Measurements from ENCODE around the gene MYL11.
"Not testable (repeated sequence)": the region's sequence is repeated elsewhere in the genome, so short reads cannot be mapped to it uniquely, and the experiment has no call there.

MYL11 gene

DNA sequence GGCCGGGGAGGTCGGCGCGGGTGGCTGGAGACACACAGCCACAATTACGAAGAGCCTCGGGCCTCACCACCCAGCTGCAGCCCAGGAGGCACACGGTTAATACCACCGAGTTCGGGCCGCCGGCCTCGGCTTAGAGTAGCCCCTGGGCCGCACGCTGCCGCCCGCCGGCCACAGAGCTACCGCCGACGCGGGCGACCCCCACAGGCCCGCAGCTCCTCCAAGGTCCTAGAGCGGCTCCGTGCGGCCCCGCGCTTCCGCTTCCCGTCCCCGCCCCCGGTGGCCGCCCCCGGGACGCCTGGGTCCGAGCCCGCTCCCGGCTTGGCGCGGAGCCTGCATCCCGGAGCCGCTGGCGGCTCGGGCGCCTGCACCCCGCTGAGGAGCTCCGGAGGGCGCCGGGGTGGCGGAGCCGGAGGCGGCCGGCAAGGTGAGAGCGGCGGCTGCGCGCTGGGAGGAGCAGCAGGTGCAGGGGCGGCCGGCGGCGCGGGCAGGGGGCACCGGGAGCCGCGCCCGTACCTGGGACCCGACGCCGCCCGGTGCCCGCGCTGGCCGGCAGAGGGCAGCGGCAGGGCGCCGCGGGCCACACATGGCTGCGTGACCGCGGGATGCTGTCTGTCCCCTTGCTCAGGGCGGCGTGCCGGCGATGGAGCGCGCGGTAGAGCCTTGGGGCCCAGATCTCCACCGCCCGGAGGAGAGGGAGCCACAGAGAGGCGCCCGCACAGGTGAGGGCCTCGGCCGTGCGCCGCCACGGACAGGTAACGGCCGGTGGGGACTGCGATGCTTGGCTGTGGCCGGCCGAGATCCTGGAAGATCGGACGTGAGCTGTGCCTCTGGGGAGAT lies 20.8 kb downstream of the MYL11 start, which contains the start of gene ZNF48:
ZNF48 (plus strand) TSS at position 266 of the 837 bp plus-strand sequence; CDS start at position 641, 375 bp downstream.
- peak in 1 of 2 donors; percentile 51 for DNase-seq (ENCODE audit: low read depth in 1 of 2, low spot score in 1 of 2)

DNA sequence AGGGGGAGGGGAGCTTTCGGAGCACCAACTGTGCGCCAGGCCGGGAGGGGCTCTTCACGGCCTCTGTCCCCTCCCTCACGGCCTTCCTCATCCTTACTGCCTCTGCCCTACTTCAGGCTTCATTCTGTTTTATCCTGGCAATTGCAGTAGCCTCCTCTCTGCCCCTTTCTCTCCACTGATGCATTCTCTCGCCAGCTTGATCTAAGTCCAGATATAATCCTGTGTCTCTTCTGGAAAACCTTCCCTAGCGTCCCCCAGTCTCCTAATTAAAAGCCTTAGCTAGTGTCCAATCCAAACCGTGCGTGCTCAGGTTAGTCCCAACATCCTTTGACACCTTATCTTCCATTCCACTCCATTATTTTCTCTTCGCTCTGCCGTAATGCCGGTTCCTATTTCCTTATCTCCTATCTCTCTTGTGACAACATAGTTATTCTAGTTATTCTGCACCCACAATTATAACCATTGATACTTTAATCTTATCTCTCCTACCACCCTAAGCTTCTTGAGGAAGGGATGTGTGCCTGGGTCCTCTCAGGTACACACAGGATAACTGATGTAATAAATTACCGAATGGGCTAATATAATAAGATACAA lies 21.5 kb downstream of the MYL11 start:
- no peak for DNase-seq (ENCODE audit: low read depth in 1 of 2, low spot score in 1 of 2)

DNA sequence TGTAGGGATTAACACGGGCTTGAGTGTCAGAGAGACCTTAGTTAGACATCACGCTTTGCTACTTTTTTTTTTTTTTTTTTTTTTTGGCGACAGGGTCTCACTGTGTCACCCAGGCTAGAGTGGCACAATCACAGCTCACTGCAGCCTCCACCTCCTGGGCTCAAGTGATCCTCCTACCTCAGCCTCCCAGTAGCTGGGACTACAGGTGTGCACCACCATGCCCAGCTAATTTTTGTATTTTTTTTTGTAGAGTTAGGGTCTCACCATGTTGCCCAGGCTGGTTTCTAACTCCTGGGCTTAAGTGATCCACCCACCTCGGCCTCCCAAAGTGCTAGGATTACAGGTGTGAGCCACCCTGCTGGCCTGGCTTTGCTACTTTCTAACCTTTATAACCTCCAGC lies 22.0 kb downstream of the MYL11 start:
- DNase-seq (ENCODE audit: low read depth in 1 of 2, low spot score in 1 of 2), result not testable (repeated sequence)

DNA sequence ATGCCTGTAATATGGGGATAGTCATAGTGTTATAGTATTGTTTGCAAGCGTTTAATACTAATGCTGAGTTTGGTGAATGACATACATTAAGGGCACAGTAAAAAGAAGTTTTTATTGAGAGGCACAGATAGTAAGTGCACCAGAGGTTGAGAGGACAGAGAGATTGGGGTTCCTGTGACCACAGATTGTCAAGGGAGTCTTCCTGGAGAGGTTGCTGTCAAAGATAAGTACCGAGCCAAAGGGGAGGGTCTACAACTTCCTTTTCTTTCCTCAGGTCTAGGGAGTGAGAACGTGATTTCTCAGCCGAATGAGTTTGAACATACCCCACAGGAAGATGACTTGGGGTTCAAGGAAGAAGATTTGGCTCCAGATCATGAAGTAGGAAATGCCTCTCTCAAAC lies 22.5 kb downstream of the MYL11 start:
- DNase-seq (ENCODE audit: low read depth in 1 of 2, low spot score in 1 of 2), result no peak

DNA sequence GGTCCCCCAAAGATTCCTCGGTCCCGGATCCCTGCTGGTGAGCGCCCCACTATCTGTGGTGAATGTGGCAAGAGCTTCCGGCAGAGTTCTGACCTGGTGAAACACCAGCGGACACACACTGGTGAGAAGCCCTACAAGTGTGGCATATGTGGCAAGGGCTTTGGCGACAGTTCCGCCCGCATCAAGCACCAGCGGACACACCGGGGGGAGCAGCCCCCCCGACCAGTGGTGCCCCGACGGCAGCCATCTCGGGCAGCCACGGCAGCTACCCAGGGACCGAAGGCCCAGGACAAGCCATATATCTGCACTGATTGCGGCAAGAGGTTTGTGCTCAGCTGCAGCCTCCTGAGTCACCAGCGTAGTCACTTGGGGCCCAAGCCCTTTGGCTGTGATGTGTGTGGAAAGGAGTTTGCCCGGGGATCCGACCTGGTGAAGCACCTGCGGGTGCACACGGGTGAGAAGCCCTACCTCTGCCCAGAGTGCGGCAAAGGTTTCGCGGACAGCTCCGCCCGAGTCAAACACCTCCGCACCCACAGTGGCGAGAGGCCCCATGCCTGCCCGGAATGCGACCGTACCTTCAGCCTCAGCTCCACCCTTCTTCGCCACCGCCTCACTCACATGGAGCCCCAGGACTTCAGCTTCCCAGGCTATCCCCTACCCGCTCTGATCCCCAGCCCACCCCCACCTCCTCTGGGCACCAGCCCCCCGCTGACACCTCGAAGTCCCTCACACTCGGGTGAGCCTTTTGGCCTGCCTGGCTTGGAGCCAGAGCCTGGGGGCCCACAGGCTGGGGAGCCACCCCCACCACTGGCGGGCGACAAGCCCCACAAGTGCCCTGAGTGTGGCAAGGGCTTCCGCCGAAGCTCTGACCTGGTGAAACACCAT lies 23.4 kb downstream of the MYL11 start:
- DNase-seq (ENCODE audit: low read depth in 1 of 2, low spot score in 1 of 2), result no peak

DNA sequence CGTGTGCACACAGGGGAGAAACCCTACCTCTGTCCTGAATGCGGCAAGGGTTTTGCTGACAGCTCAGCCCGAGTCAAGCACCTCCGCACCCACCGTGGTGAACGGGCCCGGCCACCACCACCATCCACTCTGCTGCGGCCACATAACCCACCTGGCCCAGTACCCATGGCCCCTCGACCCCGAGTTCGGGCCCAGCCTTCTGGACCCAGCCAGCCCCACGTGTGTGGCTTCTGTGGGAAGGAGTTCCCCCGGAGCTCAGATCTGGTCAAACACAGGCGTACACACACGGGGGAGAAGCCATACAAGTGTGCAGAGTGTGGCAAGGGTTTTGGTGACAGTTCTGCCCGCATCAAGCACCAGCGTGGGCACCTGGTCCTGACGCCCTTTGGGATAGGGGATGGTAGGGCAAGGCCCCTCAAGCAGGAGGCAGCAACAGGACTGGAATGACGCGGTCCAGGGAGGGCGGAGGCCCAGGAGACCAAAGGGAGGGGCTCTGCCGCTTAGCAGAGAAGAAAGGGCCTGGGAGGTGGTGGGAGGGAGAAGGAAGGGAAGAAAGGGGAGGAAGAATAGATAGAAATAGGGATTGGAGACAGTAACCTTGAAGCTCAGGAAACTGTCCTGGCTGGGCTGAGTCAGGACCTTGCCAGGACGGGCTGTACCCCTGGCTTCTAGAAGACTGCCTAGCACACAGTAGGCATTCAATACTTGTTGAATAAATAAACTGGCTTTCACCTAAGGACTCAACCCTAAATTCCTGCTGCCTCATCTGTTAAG lies 24.2 kb downstream of the MYL11 start:
- DNase-seq (ENCODE audit: low read depth in 1 of 2, low spot score in 1 of 2), result no peak

DNA sequence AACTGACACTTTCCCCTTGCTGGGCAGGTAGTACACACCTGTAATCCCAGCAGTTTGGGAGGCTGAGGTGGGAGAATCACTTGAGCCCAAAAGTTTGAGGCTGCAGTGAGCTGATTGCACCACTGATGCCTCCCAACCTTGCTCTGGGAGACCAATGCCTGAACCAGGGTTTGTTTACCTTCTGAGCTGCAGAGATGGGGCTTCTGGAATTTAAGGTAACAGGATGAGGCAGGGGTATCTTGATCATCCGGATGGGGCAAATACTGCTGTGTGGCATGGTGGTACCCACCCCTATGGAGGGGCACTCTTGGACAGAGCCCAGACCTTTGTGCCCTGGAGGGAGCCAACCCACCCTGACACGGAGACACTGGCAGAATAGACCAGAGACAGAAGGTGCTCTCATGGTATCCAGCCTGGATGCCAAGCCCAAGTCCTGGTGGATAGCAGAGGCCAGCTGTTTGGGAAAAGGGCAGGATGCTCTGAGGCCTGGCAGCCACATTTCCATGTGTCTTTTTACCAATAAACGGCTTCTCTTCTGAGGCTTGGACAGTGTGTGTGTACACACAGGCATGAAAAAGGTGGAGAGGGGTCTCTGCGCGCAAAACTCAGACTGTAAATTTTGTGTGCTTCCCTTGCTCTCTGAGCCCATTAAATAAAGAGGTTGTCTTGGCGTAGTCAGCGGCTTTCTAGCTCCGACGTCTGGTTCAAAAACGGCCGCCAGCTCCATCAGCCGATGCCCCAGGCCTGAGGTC lies 25.0 kb downstream of the MYL11 start:
- DNase-seq (ENCODE audit: low read depth in 1 of 2, low spot score in 1 of 2), result no peak

DNA sequence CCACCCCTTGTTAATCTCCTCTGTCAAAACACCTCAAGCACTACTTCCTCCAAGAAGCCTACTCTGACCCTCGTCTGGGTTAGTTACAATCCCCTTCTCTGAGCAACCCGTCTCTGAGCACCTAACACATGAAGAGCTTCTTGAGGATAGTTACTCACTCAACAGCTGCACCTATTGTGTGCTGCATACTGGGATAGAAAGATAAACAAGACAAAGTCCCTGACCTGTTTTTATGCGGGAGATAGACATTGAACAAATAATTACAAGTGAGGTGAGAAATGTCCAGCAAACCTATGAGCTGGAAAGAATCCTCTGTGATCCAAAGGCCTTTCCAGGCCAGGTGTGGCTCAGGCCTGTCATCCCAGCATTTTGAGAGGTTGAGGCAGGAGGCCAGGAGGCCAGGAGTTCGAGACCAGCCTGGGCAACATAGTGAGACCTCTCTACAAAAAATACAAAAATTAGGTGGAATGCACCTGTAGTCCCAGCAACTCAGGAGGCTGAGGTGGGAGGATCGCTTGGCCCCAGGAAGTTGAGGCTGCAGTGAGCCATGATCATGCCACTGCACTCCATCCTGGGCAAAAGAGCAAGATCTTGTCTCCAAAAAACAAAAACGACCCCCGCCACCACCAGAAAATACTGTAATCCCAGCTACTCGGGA lies 27.3 kb downstream of the MYL11 start:
- no peak for DNase-seq (ENCODE audit: low read depth in 1 of 2, low spot score in 1 of 2)

DNA sequence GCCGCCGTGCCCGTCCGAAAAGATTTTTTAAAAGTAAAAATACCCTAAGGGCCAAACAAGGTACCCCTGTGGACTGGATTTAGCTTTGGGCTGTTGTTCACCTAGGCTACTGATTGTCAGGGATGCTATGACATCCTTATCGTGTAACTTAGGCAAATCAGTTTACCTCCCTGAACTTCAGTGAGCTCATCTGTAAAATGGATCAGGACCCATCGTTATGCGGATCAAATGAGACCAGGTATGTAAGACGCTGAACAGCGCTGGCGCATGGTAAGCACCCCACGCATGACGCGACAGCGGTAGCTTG lies 32.1 kb downstream of the MYL11 start:
- DNase-seq (ENCODE audit: low read depth in 1 of 2, low spot score in 1 of 2), result no peak

DNA sequence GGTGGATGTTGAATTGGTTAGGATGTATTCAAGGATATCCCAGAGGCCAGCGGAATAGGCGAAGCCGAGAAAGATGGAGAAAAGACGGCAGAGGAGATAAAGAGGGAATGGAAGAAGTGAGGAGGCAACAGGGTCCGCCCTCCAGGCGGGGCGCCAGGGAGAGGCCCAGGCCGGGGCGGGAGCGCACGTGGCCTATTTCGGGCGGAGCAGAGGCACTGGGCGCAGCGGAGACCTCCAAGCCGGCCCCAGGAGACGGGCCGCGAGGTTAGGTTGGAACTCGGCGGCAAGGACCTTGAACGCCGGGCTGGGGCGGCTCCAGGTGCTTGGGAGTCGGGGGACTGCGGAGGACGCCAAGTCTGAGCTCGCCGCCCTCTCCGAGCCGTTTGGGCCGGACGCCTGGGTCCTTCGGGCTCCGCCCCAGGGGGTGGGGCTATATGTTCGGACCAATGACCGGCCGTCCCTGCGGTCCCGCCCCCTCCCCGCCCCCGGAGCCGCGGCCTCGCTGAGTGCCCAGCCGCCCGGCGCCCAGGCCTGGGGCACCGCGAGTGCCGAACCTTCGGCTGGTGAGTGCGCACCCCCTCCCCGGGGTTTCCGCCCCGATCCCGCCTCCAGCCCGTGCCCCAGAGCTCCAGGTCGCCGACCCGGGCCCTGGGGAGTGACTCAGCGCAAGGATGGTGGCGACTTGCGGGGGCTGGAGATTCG lies 32.7 kb downstream of the MYL11 start, which contains the start of gene ZNF771:
ZNF771 (plus strand) TSS at position 505 of the 702 bp plus-strand sequence. CDS start 448 bp downstream, outside the sequence.
- peak; percentile 80 to 88 for DNase-seq (ENCODE audit: low read depth in 1 of 2, low spot score in 1 of 2)

DNA sequence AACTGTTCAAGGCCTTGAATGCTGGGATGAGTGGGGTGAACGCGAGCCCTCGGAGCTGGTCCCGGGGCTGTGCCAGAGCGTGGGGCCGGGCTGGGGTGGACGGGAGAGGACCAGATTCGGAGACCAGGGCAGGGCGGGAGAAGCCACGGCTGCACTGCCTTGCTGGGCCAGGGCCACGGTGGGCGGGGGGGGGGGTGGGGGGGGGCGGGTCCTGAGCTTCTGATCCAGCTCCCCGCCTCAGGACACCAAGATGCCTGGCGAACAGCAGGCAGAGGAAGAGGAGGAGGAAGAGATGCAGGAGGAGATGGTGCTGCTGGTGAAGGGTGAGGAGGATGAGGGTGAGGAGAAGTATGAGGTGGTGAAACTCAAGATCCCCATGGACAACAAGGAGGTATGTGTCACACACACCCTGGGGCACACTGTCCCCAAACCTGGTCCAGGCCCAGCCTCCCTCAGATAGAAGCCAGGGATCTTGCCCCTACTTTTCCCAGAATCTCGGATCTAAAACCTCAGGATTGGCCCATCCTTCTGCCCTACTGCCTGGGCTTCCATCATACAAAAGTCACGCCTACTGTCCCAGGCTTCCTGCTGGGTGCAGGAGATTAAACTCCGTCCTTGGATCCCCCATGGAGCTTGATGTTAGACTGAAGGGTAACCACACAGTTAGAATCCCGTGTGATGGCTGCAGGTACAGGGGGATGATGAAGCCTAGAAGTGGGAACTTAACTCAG lies 33.4 kb downstream of the MYL11 start:
- no peak for DNase-seq (ENCODE audit: low read depth in 1 of 2, low spot score in 1 of 2)

DNA sequence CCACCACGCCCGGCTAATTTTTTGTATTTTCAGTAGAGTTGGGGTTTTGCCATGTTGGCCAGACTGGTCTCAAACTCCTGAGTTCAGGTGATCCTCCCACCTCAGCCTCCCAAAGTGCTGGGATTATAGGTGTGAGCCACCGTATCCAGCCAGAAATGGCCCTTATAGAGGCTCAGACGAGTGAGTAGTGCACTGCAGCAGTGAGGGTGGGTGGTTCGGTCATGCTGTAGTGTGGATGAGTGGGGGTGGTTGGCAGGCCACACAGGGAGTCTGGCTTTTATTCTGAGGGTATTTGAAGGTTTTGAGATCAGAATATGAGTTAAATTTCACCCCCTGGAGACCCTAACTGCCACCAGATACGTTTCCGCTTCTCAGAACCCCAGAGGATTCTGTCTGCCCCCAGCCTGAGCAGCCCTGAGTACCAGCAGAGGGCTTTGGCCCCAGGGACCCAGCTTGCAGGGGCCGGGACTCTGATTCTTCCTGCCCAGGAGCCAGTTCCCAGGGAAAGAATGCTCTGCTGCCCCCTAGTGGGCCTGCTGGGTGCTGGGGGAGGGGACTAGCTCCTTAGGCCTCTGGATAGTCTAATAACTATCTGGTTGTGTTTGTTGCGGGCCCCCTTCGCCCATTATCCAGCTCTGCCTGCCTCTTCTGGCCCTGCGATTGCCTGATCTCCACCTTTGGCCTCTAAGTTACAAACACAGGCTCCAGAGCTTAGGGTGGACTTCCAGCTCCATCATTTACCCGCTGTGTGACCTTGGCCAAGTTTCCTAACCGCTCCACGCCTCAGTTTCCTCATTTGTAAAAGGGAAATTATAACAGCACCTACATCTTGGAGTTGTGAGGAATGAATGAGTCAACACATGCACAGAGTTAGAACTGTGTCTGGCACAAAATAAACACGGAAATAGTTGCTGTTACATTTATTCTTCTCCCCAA lies 34.8 kb downstream of the MYL11 start:
- DNase-seq (ENCODE audit: low read depth in 1 of 2, low spot score in 1 of 2), result peak; percentile 90 to 95

DNA sequence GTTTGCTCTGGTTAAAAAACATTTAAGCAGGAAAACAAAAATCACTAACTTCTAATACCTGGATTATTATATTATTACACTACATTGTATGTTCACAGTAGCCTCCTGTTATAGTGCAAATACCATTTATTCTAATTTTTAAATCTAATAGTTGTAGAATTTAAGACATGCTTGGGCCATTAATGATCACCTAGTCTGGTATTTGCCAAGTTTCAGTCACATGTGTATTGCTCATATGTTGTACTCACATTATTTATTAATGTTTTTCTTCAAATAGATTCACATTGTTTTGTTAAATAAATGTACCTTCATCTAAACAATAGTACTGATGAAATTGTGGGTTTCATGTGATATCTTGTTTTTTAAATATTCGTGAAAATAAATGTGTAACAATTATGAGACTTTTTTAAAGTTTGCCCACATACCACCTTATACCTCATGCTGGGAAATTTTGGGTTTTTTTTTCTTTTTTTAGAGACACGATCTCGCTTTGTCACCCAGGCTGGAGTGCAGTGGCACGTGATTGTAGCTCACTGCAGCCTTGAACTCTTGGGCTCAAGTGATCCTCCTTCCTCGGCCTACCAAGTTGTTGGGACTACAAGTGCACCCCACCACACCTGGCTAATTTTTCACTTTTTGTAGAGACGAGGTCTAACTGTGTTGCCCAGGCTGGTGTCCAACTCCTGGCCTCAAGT lies 38.7 kb downstream of the MYL11 start:
- DNase-seq (ENCODE audit: low read depth in 1 of 2, low spot score in 1 of 2), result no peak

DNA sequence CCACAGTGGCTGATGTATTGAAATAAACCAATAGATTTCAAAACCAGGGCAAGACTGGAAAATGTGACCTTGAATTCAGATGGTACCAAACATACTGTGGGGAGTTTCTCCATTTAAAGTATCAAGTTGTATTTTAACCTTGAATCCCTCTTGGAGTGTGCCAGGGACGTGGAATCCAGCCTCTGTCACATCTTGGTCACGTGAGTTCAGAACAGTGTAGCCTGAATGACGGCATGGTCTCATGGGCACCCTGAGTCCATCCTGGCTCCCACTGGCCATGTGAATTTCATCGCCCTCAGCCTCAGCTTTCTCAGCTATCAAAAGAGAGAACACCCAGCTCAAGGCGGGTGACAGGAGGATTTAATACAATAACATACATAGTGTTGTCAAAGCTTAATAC lies 39.6 kb downstream of the MYL11 start:
- DNase-seq (ENCODE audit: low read depth in 1 of 2, low spot score in 1 of 2), result no peak

DNA sequence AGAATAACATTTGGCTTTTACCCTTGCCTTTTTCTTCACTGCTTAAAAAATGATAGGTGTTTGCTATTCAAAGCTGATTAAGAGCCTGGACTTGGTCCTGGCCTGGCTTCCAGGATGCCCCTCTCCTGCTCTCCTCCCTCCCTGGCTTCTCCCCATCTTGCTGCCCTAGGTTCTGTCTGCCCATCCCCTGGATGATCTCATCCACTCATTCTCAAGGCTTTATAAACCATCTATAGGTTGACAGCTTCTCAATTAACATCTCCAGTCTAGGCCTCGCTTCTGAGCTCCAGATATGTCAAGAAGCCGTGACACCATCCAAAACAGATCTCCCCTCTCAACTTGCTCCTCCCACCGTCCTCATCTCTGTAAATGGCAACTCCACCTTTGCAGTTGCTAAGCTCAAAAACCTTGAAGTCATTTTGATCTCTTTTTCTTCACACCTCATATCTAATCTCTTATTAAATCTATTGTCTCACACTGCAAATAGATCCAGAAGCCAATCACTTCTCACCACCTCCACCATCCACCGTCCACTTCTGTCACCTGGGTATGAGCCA lies 41.5 kb downstream of the MYL11 start:
- DNase-seq (ENCODE audit: low read depth in 1 of 2, low spot score in 1 of 2), result no peak
